ENCODE results near the gene ADAM8. TPM values are rescaled to one million over a fixed set of nuclear protein-coding genes. Genes with fewer than 3 reads are reported as not detected.

The ADAM8 gene
- total RNA-seq, 1 experiment from 2014 or later = 113 TPM

DNA sequence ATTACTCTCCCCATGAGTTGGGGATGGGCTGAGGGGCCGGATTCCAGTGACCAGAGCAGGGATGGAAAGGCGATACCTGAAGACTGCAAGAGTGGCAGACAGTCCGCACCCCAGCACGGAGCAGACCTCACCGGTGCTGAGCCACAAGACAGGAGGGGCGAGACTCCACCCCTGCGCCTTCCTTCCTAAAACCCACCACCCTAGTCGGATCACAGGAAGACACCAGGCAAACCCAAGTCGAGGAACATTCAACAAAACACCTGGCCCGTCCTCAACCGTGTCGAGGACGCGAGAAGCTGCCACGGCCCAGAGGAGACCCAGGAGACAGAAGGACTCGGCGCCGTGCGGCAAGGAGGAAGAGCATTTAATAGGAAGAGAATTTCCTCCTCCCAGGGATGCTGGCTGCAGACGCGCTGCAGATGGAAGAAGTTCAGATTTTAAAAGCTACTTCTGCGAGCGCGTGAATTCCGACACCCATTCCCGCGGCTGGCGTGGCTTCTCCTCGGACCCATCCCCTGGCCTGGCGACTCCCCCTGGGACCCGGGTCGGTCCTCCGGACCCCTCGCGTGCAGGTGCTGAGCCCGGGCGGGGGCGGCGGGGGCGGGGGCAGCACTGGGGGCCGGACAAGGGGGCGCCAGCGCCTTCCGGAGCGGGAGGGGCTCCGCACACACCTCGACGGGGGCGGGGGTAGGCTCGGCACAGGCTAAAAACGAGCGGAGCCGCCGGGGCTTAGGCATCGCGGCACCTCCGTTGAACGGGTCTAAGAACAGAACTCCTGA is 47.2 kb downstream of the ADAM8 start:
- no peaks in the 10 kb centered on the region for H3K9me3 ChIP-seq (ENCODE audit: low read length)
- H3K9ac ChIP-seq (ENCODE audit: low read length) = no peak overlapping the region
- no peak for ATAC-seq
- H3F3A ChIP-seq (ENCODE audit: low read length, unreplicated experiment) = no peaks in the 10 kb centered on the region
- BruUV-seq (replicated peaks) = no TSS peak
- ChIA-PET CTCF (no interaction called here), POLR2A (ENCODE audit: unreplicated experiment) (no interaction called here)
- H3K27ac ChIP-seq (ENCODE audit: low read length) = no peak overlapping the region
- no peaks in the 10 kb centered on the region for H3K4me1 ChIP-seq (ENCODE audit: insufficient read depth, low read length)
- H3K4me2 ChIP-seq (ENCODE audit: low read length) = no peak overlapping the region
- no peaks in the 10 kb centered on the region for H3K79me2 ChIP-seq (ENCODE audit: low read length)
- TF ChIP-seq, protein P1, sequence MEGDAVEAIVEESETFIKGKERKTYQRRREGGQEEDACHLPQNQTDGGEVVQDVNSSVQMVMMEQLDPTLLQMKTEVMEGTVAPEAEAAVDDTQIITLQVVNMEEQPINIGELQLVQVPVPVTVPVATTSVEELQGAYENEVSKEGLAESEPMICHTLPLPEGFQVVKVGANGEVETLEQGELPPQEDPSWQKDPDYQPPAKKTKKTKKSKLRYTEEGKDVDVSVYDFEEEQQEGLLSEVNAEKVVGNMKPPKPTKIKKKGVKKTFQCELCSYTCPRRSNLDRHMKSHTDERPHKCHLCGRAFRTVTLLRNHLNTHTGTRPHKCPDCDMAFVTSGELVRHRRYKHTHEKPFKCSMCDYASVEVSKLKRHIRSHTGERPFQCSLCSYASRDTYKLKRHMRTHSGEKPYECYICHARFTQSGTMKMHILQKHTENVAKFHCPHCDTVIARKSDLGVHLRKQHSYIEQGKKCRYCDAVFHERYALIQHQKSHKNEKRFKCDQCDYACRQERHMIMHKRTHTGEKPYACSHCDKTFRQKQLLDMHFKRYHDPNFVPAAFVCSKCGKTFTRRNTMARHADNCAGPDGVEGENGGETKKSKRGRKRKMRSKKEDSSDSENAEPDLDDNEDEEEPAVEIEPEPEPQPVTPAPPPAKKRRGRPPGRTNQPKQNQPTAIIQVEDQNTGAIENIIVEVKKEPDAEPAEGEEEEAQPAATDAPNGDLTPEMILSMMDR (conservative IDR thresholded peaks at IDR 0.05; ENCODE audit: low read depth, low read length) = no peak
- TF ChIP-seq EZH2phosphoT487 (IDR thresholded peaks at IDR 0.05; ENCODE audit: borderline replicate concordance, low read length) (no peak), EZH2 (IDR thresholded peaks at IDR 0.05; ENCODE audit: low read length, unreplicated experiment) (no peak)
- H2AFZ ChIP-seq (ENCODE audit: low read length) = no peak overlapping the region
- H3K4me3 ChIP-seq (ENCODE audit: low read length) = no peak overlapping the region
- H3K9me2 ChIP-seq (replicated peaks; ENCODE audit: low read length) = no peaks in the 10 kb centered on the region
- H4K20me1 ChIP-seq (ENCODE audit: low read length) = no peaks in the 10 kb centered on the region
- no peak for DNase-seq
- H3K27me3 ChIP-seq (ENCODE audit: low read length) = 0 out of 2 replicates have a peak, but pooled peaks cover 8% of the 10 kb centered on the region
- H3K36me3 ChIP-seq (ENCODE audit: low read depth, low read length) = no peaks in the 10 kb centered on the region
- intact Hi-C loops (cut with micrococcal nuclease) = loop anchor here (5.0 kb wide), 1 partner anchor 87 kb away; no protein-coding TSS in a partner anchor

- Histone ChIP-seq H3K4me3 (ENCODE audit: low read length) (no peak overlapping the region), H3K9me3 (ENCODE audit: low read length) (no peaks in the 10 kb centered on the region), H3K79me2 (ENCODE audit: low read length) (no peaks in the 10 kb centered on the region), H3F3A (ENCODE audit: low read length, unreplicated experiment) (no peaks in the 10 kb centered on the region), H3K4me2 (ENCODE audit: low read length) (peak overlapping the region; percentile 57; the same call in 1 of the 2 replicates), H3K9ac (ENCODE audit: low read length) (no peak overlapping the region), H2AFZ (ENCODE audit: low read length) (no peak overlapping the region), H3K27ac (ENCODE audit: low read length) (no peak overlapping the region), H4K20me1 (ENCODE audit: low read length) (no peaks in the 10 kb centered on the region), H3K27me3 (ENCODE audit: low read length) (0 out of 2 replicates have a peak, but pooled peaks cover 14% of the 10 kb centered on the region), H3K9me2 (replicated peaks; ENCODE audit: low read length) (no peaks in the 10 kb centered on the region), H3K4me1 (ENCODE audit: insufficient read depth, low read length) (no peaks in the 10 kb centered on the region), H3K36me3 (ENCODE audit: low read depth, low read length) (no peaks in the 10 kb centered on the region)
- CTCF ChIA-PET = interaction anchor here (0.6 kb wide), 1 partner anchor 32 kb away, joined by 3 read pairs; no protein-coding TSS in a partner anchor
- intact Hi-C loops (cut with micrococcal nuclease) = loop anchor here (5.0 kb wide), 1 partner anchor 85 kb away; no protein-coding TSS in a partner anchor
- POLR2A ChIA-PET (ENCODE audit: unreplicated experiment) = no interaction called here
- no TSS peak for BruUV-seq (replicated peaks)
- TF ChIP-seq, protein P1 (conservative IDR thresholded peaks at IDR 0.05; ENCODE audit: low read depth, low read length) = no peak
- TF ChIP-seq EZH2phosphoT487 (IDR thresholded peaks at IDR 0.05; ENCODE audit: borderline replicate concordance, low read length) = no peak
- no peak for TF ChIP-seq EZH2 (IDR thresholded peaks at IDR 0.05; ENCODE audit: low read length, unreplicated experiment)
- no peak for ATAC-seq
- no peak for DNase-seq
Observed at GRCh38 chr10:133227256-133227655, 49.4 kb downstream of the ADAM8 start.

All from PC-3 (cell line).